Prostate gland (tissue), 2 donors: ENCODE measurements around the gene ERICH3. TPM values are rescaled to one million over a fixed set of nuclear protein-coding genes. Genes with fewer than 3 reads are reported as not detected.

Experiments
- DNase-seq: peaks from one replicate; pipeline ENCODE4 v3.0.0-alpha.2; 2019; ENCODE audit warnings: low spot score
- H3K27ac ChIP-seq, 2 donors: fragments of 200-600 bp; sonication (generic); 2 replicates each; pipeline ENCODE4 v1.5.1; 2017 to 2019
- H3K27me3 ChIP-seq: fragments of 200-600 bp; sonication (generic); replicated peaks from 2 replicates; pipeline ENCODE4 v1.5.1; 2019; ENCODE audit not compliant: insufficient read depth
- H3K36me3 ChIP-seq, 2 donors: fragments of 200-600 bp; sonication (generic); 1 replicate in 1 of 2; 2 replicates in 1 of 2; pipeline versions ENCODE4 v1.5.1 to v1.8.1; 2017 to 2019
- H3K4me1 ChIP-seq: fragments of 200-600 bp; sonication (generic); replicated peaks from 2 replicates; pipeline ENCODE4 v1.5.1; 2019
- H3K4me3 ChIP-seq, 2 donors: fragments of 200-600 bp; sonication (generic); 2 replicates each; pipeline ENCODE4 v1.5.1; 2017 to 2019
- H3K9me3 ChIP-seq: fragments of 200-600 bp; sonication (generic); 2 replicates; pipeline ENCODE4 v1.5.1; 2017
- CTCF ChIP-seq, 4 experiments: fragments of 200-600 bp in 2 of 4; fragments of 450-650 bp in 2 of 4; sonication (generic) in 2 of 4; IDR thresholded peaks; 1 replicate in 3 of 4; 2 replicates in 1 of 4; pipeline ENCODE4 v1.5.1; 2016 to 2019; ENCODE audit warnings: antibody characterized with exemption in 4 of 4, mild to moderate bottlenecking in 2 of 4, moderate library complexity in 2 of 4
- POLR2A ChIP-seq: fragments of 450-650 bp; IDR thresholded peaks from one replicate; pipeline ENCODE4 v1.6.1; 2016; ENCODE audit warnings: antibody characterized with exemption, mild to moderate bottlenecking
- POLR2AphosphoS5 ChIP-seq: sonication (generic); formaldehyde crosslinking; IDR thresholded peaks from one replicate; pipeline ENCODE4 v1.6.1; 2017; ENCODE audit warnings: antibody characterized with exemption
- WGBS: methylation state at CpG from one replicate; pipeline ENCODE4 v1.1.5; 2018; 5-methylcytosine and 5-hydroxymethylcytosine counted together
- intact Hi-C: fragments of 100-400 bp; cut with DNase I; formaldehyde crosslinking; loops from one replicate; pipeline ENCODE4 v1.14.2; 2022
- total RNA-seq, 2 donors: library from RNA; depleted of rRNA; stranded (reverse); fragments of >200 nt; gene quantifications; one replicate each; pipeline ENCODE4 v1.1.0, GENCODE V29; 2016

ERICH3 gene
- total RNA-seq, 2 donors from 2014 or later: 3.3 TPM; not detected in 1

DNA sequence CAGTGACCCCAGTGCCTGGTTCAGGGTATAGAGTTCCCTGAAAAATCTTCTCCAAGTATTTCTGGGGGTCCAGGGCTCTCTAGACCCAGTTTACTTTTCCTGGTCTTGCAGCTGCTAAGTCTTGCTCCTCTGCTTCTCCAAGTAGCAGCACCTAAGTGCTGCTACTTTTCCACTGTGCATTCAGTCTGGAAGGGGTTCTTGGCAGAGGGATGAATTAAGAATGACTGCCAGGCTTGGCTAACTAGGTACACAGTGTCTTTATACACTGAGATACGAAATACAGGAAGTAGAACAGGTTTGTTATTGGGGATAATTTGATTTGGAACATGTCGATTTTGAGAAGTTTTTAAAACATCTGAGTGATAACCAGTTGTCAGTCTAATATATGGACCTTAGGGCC, 24.2 kb upstream of the ERICH3 start:
- DNase-seq: peak; percentile 13
- H3K27me3 ChIP-seq: no peaks in the 10 kb centered on the region
- 18% methylated on average over 2 of the region's 2 CpGs for WGBS
- no peak overlapping the region for H3K4me3 ChIP-seq
- peaks cover 2% of the 10 kb centered on the region for H3K4me1 ChIP-seq
- H3K27ac ChIP-seq: peak overlapping the region; percentile 19 to 50
- peak; percentile 35 for TF ChIP-seq POLR2AphosphoS5
- no peak for TF ChIP-seq CTCF (IDR thresholded peaks at IDR 0.05)
- TF ChIP-seq POLR2A: no peak
- no peaks in the 10 kb centered on the region for H3K9me3 ChIP-seq
- intact Hi-C loops: no loop called here
- H3K36me3 ChIP-seq: no peaks in the 10 kb centered on the region

DNA sequence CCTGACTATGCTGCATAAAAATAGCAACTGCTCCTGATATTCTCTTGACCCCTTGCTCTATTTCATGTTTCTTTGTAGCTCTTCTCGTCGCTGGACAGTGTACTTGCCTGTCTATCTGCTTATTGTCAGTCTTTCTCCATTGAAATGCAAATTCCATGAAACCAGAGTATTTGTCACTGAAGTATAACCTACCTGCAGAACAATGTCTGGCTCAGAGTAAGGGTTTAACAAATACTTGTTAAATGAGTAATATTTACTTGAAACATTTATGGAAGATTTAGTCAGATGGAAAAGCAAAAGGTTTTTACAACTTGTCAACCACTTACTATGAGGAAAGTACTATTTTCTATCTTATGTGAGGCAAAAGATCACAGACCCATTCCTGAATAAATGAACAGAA, 19.9 kb upstream of the ERICH3 start:
- no peaks in the 10 kb centered on the region for H3K27me3 ChIP-seq
- no peaks in the 10 kb centered on the region for H3K36me3 ChIP-seq
- 42% methylated on average over 2 of the region's 2 CpGs for WGBS
- no peak overlapping the region for H3K4me3 ChIP-seq
- H3K27ac ChIP-seq: no peak overlapping the region
- no peak for DNase-seq
- H3K4me1 ChIP-seq: peaks cover 2% of the 10 kb centered on the region
- intact Hi-C loops: no loop called here
- no peaks in the 10 kb centered on the region for H3K9me3 ChIP-seq
- no peak for TF ChIP-seq CTCF (IDR thresholded peaks at IDR 0.05)

- no peaks in the 10 kb centered on the region for H3K27me3 ChIP-seq
- H3K4me3 ChIP-seq: no peak overlapping the region
- intact Hi-C loops: no loop called here
- WGBS: 92% methylated on average over 4 of the region's 4 CpGs
- no peaks in the 10 kb centered on the region for H3K36me3 ChIP-seq
- no peak overlapping the region for H3K27ac ChIP-seq
- TF ChIP-seq POLR2A: no peak
- no peak for TF ChIP-seq POLR2AphosphoS5
- TF ChIP-seq CTCF (IDR thresholded peaks at IDR 0.05): no peak
- no peaks in the 10 kb centered on the region for H3K4me1 ChIP-seq
- DNase-seq: no peak
- no peaks in the 10 kb centered on the region for H3K9me3 ChIP-seq
Measured at GRCh38 chr1:74690909-74691308, 17.3 kb upstream of the ERICH3 start.

DNA sequence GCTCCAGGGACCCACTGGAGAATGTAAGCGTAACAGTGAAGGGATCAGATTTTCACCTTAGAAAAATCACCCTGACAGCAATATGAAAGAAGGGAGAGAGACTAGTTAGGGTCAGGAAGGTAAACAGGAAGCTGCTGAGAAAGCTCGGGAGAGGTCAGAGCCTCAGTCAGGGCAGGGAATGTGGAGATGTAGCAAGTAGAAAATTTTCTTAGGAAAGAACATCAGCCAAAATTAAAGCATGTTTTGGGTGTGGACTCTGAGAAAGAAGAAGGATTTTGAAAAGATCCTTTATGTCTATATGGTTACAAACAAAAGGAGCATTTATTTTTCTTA, 16.7 kb upstream of the ERICH3 start:
- Histone ChIP-seq H3K4me1 (no peaks in the 10 kb centered on the region), H3K27me3 (no peaks in the 10 kb centered on the region), H3K9me3 (no peaks in the 10 kb centered on the region), H3K4me3 (no peak overlapping the region), H3K36me3 (no peaks in the 10 kb centered on the region), H3K27ac (no peak overlapping the region)
- intact Hi-C loops: no loop called here
- TF ChIP-seq POLR2AphosphoS5 (no peak), CTCF (IDR thresholded peaks at IDR 0.05) (no peak), POLR2A (no peak)
- no peak for DNase-seq
- WGBS: 47% methylated on average over 2 of the region's 2 CpGs

GRCh38 chr1:74689621-74690363, 16.2 kb upstream of the ERICH3 start:
- H3K36me3 ChIP-seq: no peaks in the 10 kb centered on the region
- H3K27me3 ChIP-seq: no peaks in the 10 kb centered on the region
- intact Hi-C loops: no loop called here
- no peak overlapping the region for H3K27ac ChIP-seq
- no peak overlapping the region for H3K4me3 ChIP-seq
- peak; percentile 55 for DNase-seq
- peak; percentile 46 for TF ChIP-seq POLR2AphosphoS5
- no peak for TF ChIP-seq POLR2A
- peak; percentile 68 to 88 (median 84) for TF ChIP-seq CTCF (IDR thresholded peaks at IDR 0.05)
- WGBS: 14% methylated on average over 5 of the region's 5 CpGs
- no peaks in the 10 kb centered on the region for H3K9me3 ChIP-seq
- H3K4me1 ChIP-seq: no peaks in the 10 kb centered on the region
